ACC112 (cell line): ENCODE results near the gene SBK1.

Source experiments
- H2AFZ ChIP-seq: fragments of 200-600 bp; sonication (generic); one replicate; pipeline ENCODE4 v1.6.0; 2017; ENCODE audit warnings: antibody characterized with exemption, low read length; ENCODE audit not compliant: unreplicated experiment
- H3K27ac ChIP-seq: fragments of 200-600 bp; sonication (generic); 2 replicates; pipeline ENCODE4 v1.5.1; 2014; ENCODE audit warnings: low read depth, mild to moderate bottlenecking, antibody characterized with exemption, low read length, moderate library complexity
- H3K27me3 ChIP-seq: fragments of 200-600 bp; sonication (generic); 2 replicates; pipeline ENCODE4 v1.6.1; 2014; ENCODE audit warnings: mild to moderate bottlenecking, antibody characterized with exemption, low read length, moderate library complexity, mixed read lengths; ENCODE audit not compliant: insufficient read depth
- H3K36me3 ChIP-seq: fragments of 200-600 bp; sonication (generic); 2 replicates; pipeline ENCODE4 v1.6.1; 2016; ENCODE audit warnings: mild to moderate bottlenecking, antibody characterized with exemption, low read length, moderate library complexity, mixed read lengths; ENCODE audit not compliant: insufficient read depth
- H3K4me1 ChIP-seq: fragments of 200-600 bp; sonication (generic); one replicate; pipeline ENCODE4 v1.6.1; 2016; ENCODE audit warnings: low read length, mixed read lengths; ENCODE audit not compliant: insufficient read depth, unreplicated experiment, control insufficient read depth
- H3K4me3 ChIP-seq: fragments of 200-600 bp; sonication (generic); 2 replicates; pipeline ENCODE4 v1.5.1; 2014; ENCODE audit warnings: mild to moderate bottlenecking, low read depth, low read length
- H3K79me2 ChIP-seq: fragments of 200-600 bp; sonication (generic); one replicate; pipeline ENCODE4 v1.6.0; 2016; ENCODE audit warnings: low read length; ENCODE audit not compliant: control insufficient read depth, unreplicated experiment, insufficient read depth

SBK1 gene

GRCh38 chr16:28308794-28309584 is 16.7 kb downstream of the SBK1 start:
- Histone ChIP-seq H2AFZ (no peak overlapping the region), H3K27ac (no peak overlapping the region), H3K4me3 (no peak overlapping the region), H3K27me3 (peaks cover 24% of the 10 kb centered on the region), H3K36me3 (no peaks in the 10 kb centered on the region), H3K79me2 (no peaks in the 10 kb centered on the region), H3K4me1 (no peaks in the 10 kb centered on the region)

DNA sequence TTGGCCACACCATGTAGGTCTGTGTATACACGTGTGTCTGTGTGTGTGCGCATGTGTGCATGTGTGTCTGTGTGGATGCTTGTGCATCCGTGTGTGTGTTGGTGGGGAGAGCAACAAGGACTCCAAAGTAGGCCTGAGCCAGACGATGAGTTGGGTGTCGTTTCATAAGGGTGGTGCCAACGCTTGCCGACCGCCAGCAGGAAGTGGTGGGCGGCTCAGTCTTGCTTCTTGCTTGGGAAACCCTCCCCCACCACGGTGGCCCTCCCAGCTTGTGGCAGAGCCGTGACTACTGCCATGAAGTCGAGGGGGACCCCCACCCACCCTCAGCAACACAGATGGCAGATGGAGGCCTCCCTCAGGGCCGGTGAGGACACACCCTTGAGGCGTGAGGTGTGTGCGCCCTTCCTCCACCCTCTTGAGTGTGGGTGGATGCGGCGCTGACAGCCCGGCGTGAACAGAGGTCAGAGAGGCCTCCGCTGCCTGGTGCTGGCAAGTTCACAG is 17.5 kb downstream of the SBK1 start:
- H3K79me2 ChIP-seq, result no peaks in the 10 kb centered on the region
- no peak overlapping the region for H3K4me3 ChIP-seq
- H3K36me3 ChIP-seq, result no peaks in the 10 kb centered on the region
- no peaks in the 10 kb centered on the region for H3K4me1 ChIP-seq
- H3K27me3 ChIP-seq, result peaks cover 24% of the 10 kb centered on the region
- H2AFZ ChIP-seq, result no peak overlapping the region
- no peak overlapping the region for H3K27ac ChIP-seq

GRCh38 chr16:28310796-28311195 is 18.5 kb downstream of the SBK1 start:
- H2AFZ ChIP-seq, result no peak overlapping the region
- H3K36me3 ChIP-seq, result no peaks in the 10 kb centered on the region
- no peak overlapping the region for H3K4me3 ChIP-seq
- no peaks in the 10 kb centered on the region for H3K79me2 ChIP-seq
- H3K4me1 ChIP-seq, result no peaks in the 10 kb centered on the region
- H3K27me3 ChIP-seq, result peaks cover 22% of the 10 kb centered on the region
- H3K27ac ChIP-seq, result no peak overlapping the region

DNA sequence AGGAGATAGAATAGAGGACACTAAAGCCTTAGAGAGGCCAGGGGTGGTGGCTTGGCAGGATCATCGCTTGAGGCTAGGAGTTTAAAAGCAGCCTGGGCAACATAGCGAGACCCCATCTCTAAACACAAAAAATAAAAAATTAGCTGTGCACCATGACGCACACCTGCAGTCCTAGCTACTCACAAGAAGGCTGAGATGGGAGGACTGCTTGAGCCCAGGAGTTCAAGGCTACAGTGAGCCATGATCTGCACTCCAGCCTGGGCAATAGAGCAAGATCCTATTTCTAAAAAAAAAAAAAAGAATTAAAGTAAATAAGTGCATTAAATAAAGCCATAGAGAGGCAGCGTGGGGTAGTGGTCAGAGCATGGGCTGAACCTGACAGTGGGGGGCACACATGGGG is 19.1 kb downstream of the SBK1 start:
- no peak overlapping the region for H3K4me3 ChIP-seq
- peaks cover 16% of the 10 kb centered on the region for H3K27me3 ChIP-seq
- no peaks in the 10 kb centered on the region for H3K4me1 ChIP-seq
- no peak overlapping the region for H2AFZ ChIP-seq
- H3K27ac ChIP-seq, result no peak overlapping the region
- H3K36me3 ChIP-seq, result no peaks in the 10 kb centered on the region
- H3K79me2 ChIP-seq, result no peaks in the 10 kb centered on the region

DNA sequence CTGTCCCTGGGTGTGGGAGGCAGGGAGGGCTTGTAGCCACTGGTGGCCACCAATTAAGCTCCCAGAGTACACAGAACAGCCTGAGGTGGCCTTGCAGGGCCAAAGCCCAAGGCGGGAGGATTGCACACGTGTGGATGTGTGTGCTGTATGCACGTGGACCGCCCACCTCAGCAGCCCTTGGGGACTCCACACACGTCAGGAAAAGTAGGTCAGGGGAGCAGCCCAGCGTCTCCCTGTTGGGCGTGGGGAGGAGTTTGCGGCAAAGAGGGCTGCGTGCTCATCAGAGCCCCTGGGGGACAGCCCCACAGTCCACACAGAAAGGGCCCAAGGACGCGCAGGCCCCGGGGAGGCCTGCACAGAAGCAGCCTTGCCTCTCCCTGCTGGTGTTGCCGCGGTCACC is 19.6 kb downstream of the SBK1 start:
- Histone ChIP-seq H3K4me1 (no peaks in the 10 kb centered on the region), H3K4me3 (no peak overlapping the region), H3K27me3 (peaks cover 13% of the 10 kb centered on the region; the same call in 1 of the 2 replicates), H3K79me2 (no peaks in the 10 kb centered on the region), H3K27ac (no peak overlapping the region), H2AFZ (no peak overlapping the region), H3K36me3 (no peaks in the 10 kb centered on the region)

GRCh38 chr16:28312327-28312726 is 20.0 kb downstream of the SBK1 start:
- Histone ChIP-seq H3K4me3 (no peak overlapping the region), H3K27me3 (peaks cover 10% of the 10 kb centered on the region; the same call in 1 of the 2 replicates), H3K27ac (no peak overlapping the region), H3K79me2 (no peaks in the 10 kb centered on the region), H2AFZ (no peak overlapping the region), H3K4me1 (no peaks in the 10 kb centered on the region), H3K36me3 (no peaks in the 10 kb centered on the region)

DNA sequence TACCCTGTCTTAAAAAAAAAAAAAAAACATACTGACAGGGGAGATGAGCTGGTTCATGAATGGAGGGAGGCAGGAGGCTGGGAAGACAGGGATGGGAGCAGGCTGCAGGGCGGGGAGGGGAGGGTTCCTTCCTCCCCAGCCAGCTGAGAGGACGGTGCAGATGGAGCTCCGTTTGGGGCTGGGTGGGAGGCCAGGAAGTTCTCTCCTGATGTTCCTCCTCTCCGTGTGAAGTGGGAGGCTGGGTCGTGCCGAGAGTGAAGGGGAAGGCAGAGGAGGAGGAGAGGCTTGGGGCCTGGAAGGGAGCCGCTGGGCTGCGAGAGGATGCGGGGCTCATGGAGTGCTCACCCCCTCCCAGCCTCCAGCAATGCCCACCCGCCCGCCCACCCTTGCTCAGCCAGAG is 21.3 kb downstream of the SBK1 start:
- H3K27ac ChIP-seq, result no peak overlapping the region

GRCh38 chr16:28316054-28316453 is 23.7 kb downstream of the SBK1 start:
- no peaks in the 10 kb centered on the region for H3K4me1 ChIP-seq
- no peaks in the 10 kb centered on the region for H3K36me3 ChIP-seq
- no peaks in the 10 kb centered on the region for H3K79me2 ChIP-seq
- H3K27me3 ChIP-seq, result no peaks in the 10 kb centered on the region
- H2AFZ ChIP-seq, result no peak overlapping the region
- no peak overlapping the region for H3K27ac ChIP-seq
- H3K4me3 ChIP-seq, result no peak overlapping the region

More for the DNA sequence above, 21.3 kb downstream of the SBK1 start:
- no peaks in the 10 kb centered on the region for H3K36me3 ChIP-seq
- no peak overlapping the region for H2AFZ ChIP-seq
- H3K27me3 ChIP-seq, result peaks cover 7% of the 10 kb centered on the region; the same call in 1 of the 2 replicates
- H3K4me1 ChIP-seq, result no peaks in the 10 kb centered on the region
- no peaks in the 10 kb centered on the region for H3K79me2 ChIP-seq
- no peak overlapping the region for H3K4me3 ChIP-seq

GRCh38 chr16:28317040-28317880 is 24.9 kb downstream of the SBK1 start:
- Histone ChIP-seq H3K27ac (no peak overlapping the region), H3K36me3 (no peaks in the 10 kb centered on the region), H3K4me3 (no peak overlapping the region), H3K79me2 (no peaks in the 10 kb centered on the region), H3K4me1 (no peaks in the 10 kb centered on the region), H2AFZ (no peak overlapping the region), H3K27me3 (no peaks in the 10 kb centered on the region)

GRCh38 chr16:28318042-28318744 is 25.9 kb downstream of the SBK1 start:
- H3K36me3 ChIP-seq, result no peaks in the 10 kb centered on the region
- H3K4me3 ChIP-seq, result no peak overlapping the region
- H3K27ac ChIP-seq, result no peak overlapping the region
- no peak overlapping the region for H2AFZ ChIP-seq
- no peaks in the 10 kb centered on the region for H3K4me1 ChIP-seq
- H3K79me2 ChIP-seq, result no peaks in the 10 kb centered on the region
- H3K27me3 ChIP-seq, result no peaks in the 10 kb centered on the region
